Mesendoderm (in vitro differentiated cells): Measurements from ENCODE around the gene CLMP.
"Not testable (repeated sequence)": the region's sequence is repeated elsewhere in the genome, so short reads cannot be mapped to it uniquely, and the experiment has no call there.

Source experiments
- DNase-seq: peaks from one replicate; pipeline ENCODE4 v3.0.0; 2013
- H2AK5ac ChIP-seq: 2 replicates; pipeline ENCODE4 v1.6.1; 2013; ENCODE audit warnings: low read length, inconsistent platforms
- H2BK120ac ChIP-seq: 2 replicates; pipeline ENCODE4 v1.6.1; 2013; ENCODE audit warnings: low read depth, mild to moderate bottlenecking, low read length, moderate library complexity, mixed read lengths
- H2BK15ac ChIP-seq: replicated peaks from 2 replicates; pipeline ENCODE4 v1.6.1; 2013; ENCODE audit warnings: low read depth, mild to moderate bottlenecking, moderate library complexity
- H2BK5ac ChIP-seq: 2 replicates; pipeline ENCODE4 v1.6.1; 2013; ENCODE audit warnings: low read length, inconsistent platforms
- H3K18ac ChIP-seq: 2 replicates; pipeline ENCODE4 v1.6.1; 2013; ENCODE audit warnings: mild to moderate bottlenecking, low read length, mixed read lengths
- H3K23ac ChIP-seq: one replicate; pipeline ENCODE4 v1.6.1; 2013; ENCODE audit warnings: low read length
- H3K27ac ChIP-seq: 2 replicates; pipeline ENCODE4 v1.5.1; 2013; ENCODE audit warnings: low read depth, mild to moderate bottlenecking, inconsistent platforms, low read length, moderate library complexity
- H3K27me3 ChIP-seq: 2 replicates; pipeline ENCODE4 v1.6.1; 2013; ENCODE audit warnings: low read length, control low read depth, mild to moderate bottlenecking, inconsistent platforms; ENCODE audit not compliant: insufficient read depth, poor library complexity
- H3K36me3 ChIP-seq: 2 replicates; pipeline ENCODE4 v1.6.1; 2013; ENCODE audit warnings: low read length, inconsistent platforms; ENCODE audit not compliant: control insufficient read depth, insufficient read depth
- H3K4ac ChIP-seq: one replicate; pipeline ENCODE4 v1.6.1; 2013; ENCODE audit warnings: low read depth, mild to moderate bottlenecking, low read length, moderate library complexity
- H3K4me1 ChIP-seq: 2 replicates; pipeline ENCODE4 v1.6.1; 2013; ENCODE audit warnings: low read depth, low read length, inconsistent platforms; ENCODE audit not compliant: control insufficient read depth
- H3K4me2 ChIP-seq: 2 replicates; pipeline ENCODE4 v1.6.1; 2013; ENCODE audit warnings: low read length
- H3K4me3 ChIP-seq: 2 replicates; pipeline ENCODE4 v1.5.1; 2013; ENCODE audit warnings: mild to moderate bottlenecking, low read length
- H3K56ac ChIP-seq: one replicate; pipeline ENCODE4 v1.6.1; 2013; ENCODE audit warnings: low read length
- H3K79me1 ChIP-seq: 2 replicates; pipeline ENCODE4 v1.6.1; 2013; ENCODE audit warnings: low read length, inconsistent platforms
- H3K79me2 ChIP-seq: 2 replicates; pipeline ENCODE4 v1.6.1; 2013; ENCODE audit warnings: mild to moderate bottlenecking, low read length; ENCODE audit not compliant: control insufficient read depth, insufficient read depth
- H3K9ac ChIP-seq: 2 replicates; pipeline ENCODE4 v1.6.1; 2013; ENCODE audit warnings: low read length, inconsistent platforms
- H4K5ac ChIP-seq: one replicate; pipeline ENCODE4 v1.6.1; 2013; ENCODE audit warnings: low read length
- H4K8ac ChIP-seq: one replicate; pipeline ENCODE4 v1.6.1; 2013; ENCODE audit warnings: low read depth, mild to moderate bottlenecking, control low read depth, low read length, moderate library complexity
- WGBS: extraction: QIAGEN DNeasy Blood & Tissue Kit; methylation state at CpG from one replicate; pipeline ENCODE4 v1.1.7; 2013; ENCODE audit warnings: low lambda C conversion rate, missing lambda C conversion rate; ENCODE audit not compliant: insufficient coverage; ENCODE audit errors: extremely low coverage; 5-methylcytosine and 5-hydroxymethylcytosine counted together

Gene CLMP

GRCh38 chr11:123135863-123136446, 59.1 kb downstream of the CLMP start:
- Histone ChIP-seq H3K36me3 (no peaks in the 10 kb centered on the region), H3K4me1 (peaks cover 5% of the 10 kb centered on the region), H3K27me3 (no peaks in the 10 kb centered on the region), H3K9ac (no peak overlapping the region), H4K5ac (no peak overlapping the region), H4K8ac (no peak overlapping the region), H3K56ac (no peak overlapping the region), H2BK120ac (no peak overlapping the region), H2BK5ac (no peak overlapping the region), H2AK5ac (no peak overlapping the region), H3K79me1 (peaks cover 5% of the 10 kb centered on the region), H3K18ac (peak overlapping the region; percentile 64), H3K4ac (peak overlapping the region; percentile 64), H3K27ac (no peak overlapping the region), H3K23ac (no peak overlapping the region), H2BK15ac (no peak overlapping the region), H3K79me2 (no peaks in the 10 kb centered on the region), H3K4me2 (no peak overlapping the region), H3K4me3 (no peak overlapping the region)
- no peak for DNase-seq
- no CpG with 5 or more reads among the region's 18 CpGs for WGBS

- no peak overlapping the region for H3K4ac ChIP-seq
- no peaks in the 10 kb centered on the region for H3K36me3 ChIP-seq
- H3K27ac ChIP-seq: no peak overlapping the region
- no peak overlapping the region for H3K56ac ChIP-seq
- no peak overlapping the region for H3K4me3 ChIP-seq
- no peak overlapping the region for H3K23ac ChIP-seq
- H3K9ac ChIP-seq: no peak overlapping the region
- H4K5ac ChIP-seq: no peak overlapping the region
- H3K18ac ChIP-seq: no peak overlapping the region
- DNase-seq: no peak
- H2AK5ac ChIP-seq: no peak overlapping the region
- no peak overlapping the region for H3K4me2 ChIP-seq
- peaks cover 4% of the 10 kb centered on the region for H3K79me1 ChIP-seq
- no peaks in the 10 kb centered on the region for H3K27me3 ChIP-seq
- WGBS: no CpG with 5 or more reads among the region's 6 CpGs
- H3K4me1 ChIP-seq: no peaks in the 10 kb centered on the region
- no peak overlapping the region for H2BK15ac ChIP-seq
- H4K8ac ChIP-seq: no peak overlapping the region
- no peak overlapping the region for H2BK5ac ChIP-seq
- no peak overlapping the region for H2BK120ac ChIP-seq
- no peaks in the 10 kb centered on the region for H3K79me2 ChIP-seq
These were observed 62.2 kb downstream of the CLMP start for GRCh38 chr11:123132881-123133280.

- WGBS: no CpG with 5 or more reads among the region's 8 CpGs
- not testable (repeated sequence) for H3K4me2 ChIP-seq, H4K8ac ChIP-seq, H3K9ac ChIP-seq, H2AK5ac ChIP-seq, H3K4me1 ChIP-seq, H3K79me2 ChIP-seq, H3K56ac ChIP-seq, H3K18ac ChIP-seq, H3K4ac ChIP-seq, H2BK120ac ChIP-seq, H3K4me3 ChIP-seq, H2BK5ac ChIP-seq, H3K27me3 ChIP-seq, H3K36me3 ChIP-seq, H3K79me1 ChIP-seq, H2BK15ac ChIP-seq, H3K23ac ChIP-seq, H3K27ac ChIP-seq, H4K5ac ChIP-seq, DNase-seq
These were observed 62.8 kb downstream of the CLMP start for GRCh38 chr11:123132034-123132766.

- Histone ChIP-seq H2BK5ac (no peak overlapping the region), H2BK120ac (no peak overlapping the region), H3K27me3 (no peaks in the 10 kb centered on the region), H3K9ac (no peak overlapping the region), H2AK5ac (no peak overlapping the region), H3K4me2 (no peak overlapping the region), H3K56ac (no peak overlapping the region), H3K79me1 (no peaks in the 10 kb centered on the region), H4K8ac (no peak overlapping the region), H3K27ac (no peak overlapping the region), H3K79me2 (no peaks in the 10 kb centered on the region), H3K36me3 (no peaks in the 10 kb centered on the region), H3K4me3 (no peak overlapping the region), H3K23ac (no peak overlapping the region), H4K5ac (no peak overlapping the region), H3K4ac (no peak overlapping the region), H3K18ac (peak overlapping the region; percentile 39), H2BK15ac (no peak overlapping the region), H3K4me1 (no peaks in the 10 kb centered on the region)
- DNase-seq: no peak
- WGBS: no CpG with 5 or more reads among the region's 3 CpGs
These were observed 65.1 kb downstream of the CLMP start for GRCh38 chr11:123129920-123130319.

DNA sequence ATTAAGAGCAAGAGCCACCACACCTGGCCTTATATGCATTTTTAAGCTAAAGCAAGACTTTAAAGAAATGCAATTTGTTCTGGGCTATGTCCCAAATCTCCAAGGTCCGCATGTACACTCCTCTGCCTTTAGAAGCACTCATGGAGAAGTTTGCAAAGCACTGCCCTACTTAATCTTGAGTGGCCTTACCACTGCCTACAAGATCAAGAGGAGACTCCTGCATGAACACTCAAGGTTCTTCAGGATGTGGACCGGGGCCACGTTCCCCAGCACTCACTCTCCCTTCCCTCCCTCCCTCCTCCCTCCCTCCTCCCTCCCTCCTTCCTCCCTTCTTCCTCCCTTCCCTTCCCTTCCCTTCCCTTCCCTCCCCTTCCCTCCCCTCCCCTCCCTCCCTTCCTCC, 69.9 kb downstream of the CLMP start:
- no peak for DNase-seq
- WGBS: no CpG with 5 or more reads among the region's 3 CpGs

More for the DNA sequence above, 69.9 kb downstream of the CLMP start:
- Histone ChIP-seq H4K8ac (no peak overlapping the region), H4K5ac (no peak overlapping the region), H3K79me2 (no peaks in the 10 kb centered on the region), H3K4me1 (no peaks in the 10 kb centered on the region), H2AK5ac (no peak overlapping the region), H3K27me3 (no peaks in the 10 kb centered on the region), H3K79me1 (no peaks in the 10 kb centered on the region), H2BK5ac (no peak overlapping the region), H3K4ac (no peak overlapping the region), H3K27ac (no peak overlapping the region), H3K23ac (no peak overlapping the region), H3K4me2 (no peak overlapping the region), H3K56ac (no peak overlapping the region), H3K4me3 (no peak overlapping the region), H2BK15ac (no peak overlapping the region), H2BK120ac (no peak overlapping the region), H3K18ac (no peak overlapping the region), H3K36me3 (no peaks in the 10 kb centered on the region), H3K9ac (no peak overlapping the region)
